Measurements from ENCODE around the gene COX8C. TPM values are rescaled to one million over a fixed set of nuclear protein-coding genes. Genes with fewer than 3 reads are reported as not detected.

COX8C gene
- total RNA-seq, 1 experiment from 2014 or later = not detected

DNA sequence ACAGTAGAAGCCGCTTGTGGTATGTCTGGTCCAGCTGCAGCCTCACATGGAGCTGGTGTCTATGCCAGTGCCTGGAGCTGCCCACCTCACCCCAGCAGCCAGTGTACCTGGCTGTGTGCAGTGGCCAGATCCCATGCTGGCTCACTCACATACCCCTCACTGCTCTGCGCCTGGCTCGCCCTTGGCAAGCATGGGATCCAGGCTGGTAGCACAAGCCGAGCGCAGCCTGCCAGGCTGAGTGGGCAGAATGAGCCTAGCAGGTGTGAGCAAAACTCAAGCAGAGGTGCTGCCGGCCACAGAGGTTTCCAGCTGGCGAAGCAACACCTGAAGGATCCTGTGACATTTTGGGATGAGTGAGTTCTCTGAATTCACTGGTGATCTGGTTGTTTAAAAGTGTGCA lies 9.1 kb upstream of the COX8C start:
- Histone ChIP-seq H3K9me2 (ENCODE audit: insufficient read depth) (no peaks in the 10 kb centered on the region), H4K20me1 (ENCODE audit: insufficient read depth) (no peaks in the 10 kb centered on the region), H3K9me3 (ENCODE audit: control insufficient read depth in 1 of 2, insufficient read depth in 1 of 2, low read depth in 1 of 2, low read length in 2 of 2) (peaks cover 0 to 6% of the 10 kb centered on the region in 2 experiments; a peak in 2 of 4 replicates), H3K36me3 (ENCODE audit: control insufficient read depth in 1 of 2, insufficient read depth in 2 of 2, low read length in 2 of 2) (no peaks in the 10 kb centered on the region), H3K9ac (ENCODE audit: low read length) (no peak overlapping the region), H3K4me3 (replicated peaks in 1 of 2; ENCODE audit: low read depth in 1 of 2, low read length in 2 of 2) (no peak overlapping the region), H3K27ac (ENCODE audit: low read depth, low read length) (no peak overlapping the region), H3K4me1 (ENCODE audit: control insufficient read depth in 1 of 2, insufficient read depth in 2 of 2, low read length in 2 of 2) (peaks cover 6 to 9% of the 10 kb centered on the region in 2 experiments), H3K79me2 (ENCODE audit: insufficient read depth, low read length) (no peaks in the 10 kb centered on the region), H3K27me3 (ENCODE audit: insufficient read depth, low read length) (no peaks in the 10 kb centered on the region), H3K4me2 (ENCODE audit: low read length) (no peak overlapping the region), H2AFZ (ENCODE audit: low read depth, low read length, poor library complexity, severe bottlenecking) (no peak overlapping the region)
- POLR2A ChIA-PET = no interaction called here
- intact Hi-C loops (cut with micrococcal nuclease) = no loop called here
- RAD21 ChIA-PET (ENCODE audit: low non-redundant PET in 1 of 2, low total read pairs in 2 of 2, uncharacterized antibody in 2 of 2, unreplicated experiment in 2 of 2) = no interaction called here
- CTCF ChIA-PET = no interaction called here
- no peak for DNase-seq (ENCODE audit: low read depth, low spot score)
- no TSS peak for BruUV-seq (replicated peaks)
- ATAC-seq = no peak
- no peak for TF ChIP-seq SRF (IDR thresholded peaks at IDR 0.05; ENCODE audit: low read depth)
- no peak for TF ChIP-seq TCF7L2 (IDR thresholded peaks at IDR 0.05; ENCODE audit: borderline replicate concordance, extremely low read depth, insufficient read depth, insufficient read length)
- no peak for TF ChIP-seq ZFX (IDR thresholded peaks at IDR 0.05)
- no peak for TF ChIP-seq EZH2 (IDR thresholded peaks at IDR 0.05)
- no peak for TF ChIP-seq CBX3 (IDR thresholded peaks at IDR 0.05; ENCODE audit: low read depth)
- TF ChIP-seq, protein P1, sequence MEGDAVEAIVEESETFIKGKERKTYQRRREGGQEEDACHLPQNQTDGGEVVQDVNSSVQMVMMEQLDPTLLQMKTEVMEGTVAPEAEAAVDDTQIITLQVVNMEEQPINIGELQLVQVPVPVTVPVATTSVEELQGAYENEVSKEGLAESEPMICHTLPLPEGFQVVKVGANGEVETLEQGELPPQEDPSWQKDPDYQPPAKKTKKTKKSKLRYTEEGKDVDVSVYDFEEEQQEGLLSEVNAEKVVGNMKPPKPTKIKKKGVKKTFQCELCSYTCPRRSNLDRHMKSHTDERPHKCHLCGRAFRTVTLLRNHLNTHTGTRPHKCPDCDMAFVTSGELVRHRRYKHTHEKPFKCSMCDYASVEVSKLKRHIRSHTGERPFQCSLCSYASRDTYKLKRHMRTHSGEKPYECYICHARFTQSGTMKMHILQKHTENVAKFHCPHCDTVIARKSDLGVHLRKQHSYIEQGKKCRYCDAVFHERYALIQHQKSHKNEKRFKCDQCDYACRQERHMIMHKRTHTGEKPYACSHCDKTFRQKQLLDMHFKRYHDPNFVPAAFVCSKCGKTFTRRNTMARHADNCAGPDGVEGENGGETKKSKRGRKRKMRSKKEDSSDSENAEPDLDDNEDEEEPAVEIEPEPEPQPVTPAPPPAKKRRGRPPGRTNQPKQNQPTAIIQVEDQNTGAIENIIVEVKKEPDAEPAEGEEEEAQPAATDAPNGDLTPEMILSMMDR (IDR thresholded peaks at IDR 0.05 in 2 of 3, conservative IDR thresholded peaks at IDR 0.05 in 1 of 3; ENCODE audit: borderline replicate concordance in 1 of 3, insufficient read depth in 1 of 3, low read depth in 2 of 3, low read length in 2 of 3) = no peak
- TF ChIP-seq JUND (IDR thresholded peaks at IDR 0.05) = no peak
- no peak for TF ChIP-seq RAD21 (IDR thresholded peaks at IDR 0.05; ENCODE audit: low read depth)
- no peak for TF ChIP-seq ELF1 (IDR thresholded peaks at IDR 0.05; ENCODE audit: borderline replicate concordance, low read depth)
- TF ChIP-seq POLR2A (IDR thresholded peaks at IDR 0.05; ENCODE audit: borderline replicate concordance, extremely low read depth, insufficient read depth, insufficient read length) = no peak
- TF ChIP-seq, protein P2, sequence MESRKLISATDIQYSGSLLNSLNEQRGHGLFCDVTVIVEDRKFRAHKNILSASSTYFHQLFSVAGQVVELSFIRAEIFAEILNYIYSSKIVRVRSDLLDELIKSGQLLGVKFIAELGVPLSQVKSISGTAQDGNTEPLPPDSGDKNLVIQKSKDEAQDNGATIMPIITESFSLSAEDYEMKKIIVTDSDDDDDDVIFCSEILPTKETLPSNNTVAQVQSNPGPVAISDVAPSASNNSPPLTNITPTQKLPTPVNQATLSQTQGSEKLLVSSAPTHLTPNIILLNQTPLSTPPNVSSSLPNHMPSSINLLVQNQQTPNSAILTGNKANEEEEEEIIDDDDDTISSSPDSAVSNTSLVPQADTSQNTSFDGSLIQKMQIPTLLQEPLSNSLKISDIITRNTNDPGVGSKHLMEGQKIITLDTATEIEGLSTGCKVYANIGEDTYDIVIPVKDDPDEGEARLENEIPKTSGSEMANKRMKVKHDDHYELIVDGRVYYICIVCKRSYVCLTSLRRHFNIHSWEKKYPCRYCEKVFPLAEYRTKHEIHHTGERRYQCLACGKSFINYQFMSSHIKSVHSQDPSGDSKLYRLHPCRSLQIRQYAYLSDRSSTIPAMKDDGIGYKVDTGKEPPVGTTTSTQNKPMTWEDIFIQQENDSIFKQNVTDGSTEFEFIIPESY (IDR thresholded peaks at IDR 0.05; ENCODE audit: extremely low read depth, insufficient replicate concordance, low read length) = no peak
- no peak for TF ChIP-seq EZH2phosphoT487 (IDR thresholded peaks at IDR 0.05; ENCODE audit: borderline replicate concordance)
- TF ChIP-seq CEBPB (IDR thresholded peaks at IDR 0.05; ENCODE audit: low read depth) = no peak
- TF ChIP-seq SIN3A (IDR thresholded peaks at IDR 0.05; ENCODE audit: low read depth) = no peak
- TF ChIP-seq, protein P3, sequence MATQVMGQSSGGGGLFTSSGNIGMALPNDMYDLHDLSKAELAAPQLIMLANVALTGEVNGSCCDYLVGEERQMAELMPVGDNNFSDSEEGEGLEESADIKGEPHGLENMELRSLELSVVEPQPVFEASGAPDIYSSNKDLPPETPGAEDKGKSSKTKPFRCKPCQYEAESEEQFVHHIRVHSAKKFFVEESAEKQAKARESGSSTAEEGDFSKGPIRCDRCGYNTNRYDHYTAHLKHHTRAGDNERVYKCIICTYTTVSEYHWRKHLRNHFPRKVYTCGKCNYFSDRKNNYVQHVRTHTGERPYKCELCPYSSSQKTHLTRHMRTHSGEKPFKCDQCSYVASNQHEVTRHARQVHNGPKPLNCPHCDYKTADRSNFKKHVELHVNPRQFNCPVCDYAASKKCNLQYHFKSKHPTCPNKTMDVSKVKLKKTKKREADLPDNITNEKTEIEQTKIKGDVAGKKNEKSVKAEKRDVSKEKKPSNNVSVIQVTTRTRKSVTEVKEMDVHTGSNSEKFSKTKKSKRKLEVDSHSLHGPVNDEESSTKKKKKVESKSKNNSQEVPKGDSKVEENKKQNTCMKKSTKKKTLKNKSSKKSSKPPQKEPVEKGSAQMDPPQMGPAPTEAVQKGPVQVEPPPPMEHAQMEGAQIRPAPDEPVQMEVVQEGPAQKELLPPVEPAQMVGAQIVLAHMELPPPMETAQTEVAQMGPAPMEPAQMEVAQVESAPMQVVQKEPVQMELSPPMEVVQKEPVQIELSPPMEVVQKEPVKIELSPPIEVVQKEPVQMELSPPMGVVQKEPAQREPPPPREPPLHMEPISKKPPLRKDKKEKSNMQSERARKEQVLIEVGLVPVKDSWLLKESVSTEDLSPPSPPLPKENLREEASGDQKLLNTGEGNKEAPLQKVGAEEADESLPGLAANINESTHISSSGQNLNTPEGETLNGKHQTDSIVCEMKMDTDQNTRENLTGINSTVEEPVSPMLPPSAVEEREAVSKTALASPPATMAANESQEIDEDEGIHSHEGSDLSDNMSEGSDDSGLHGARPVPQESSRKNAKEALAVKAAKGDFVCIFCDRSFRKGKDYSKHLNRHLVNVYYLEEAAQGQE (IDR thresholded peaks at IDR 0.05; ENCODE audit: low read depth) = no peak
- TF ChIP-seq FOSL1 (IDR thresholded peaks at IDR 0.05; ENCODE audit: low read depth) = no peak
- TF ChIP-seq, protein P4, sequence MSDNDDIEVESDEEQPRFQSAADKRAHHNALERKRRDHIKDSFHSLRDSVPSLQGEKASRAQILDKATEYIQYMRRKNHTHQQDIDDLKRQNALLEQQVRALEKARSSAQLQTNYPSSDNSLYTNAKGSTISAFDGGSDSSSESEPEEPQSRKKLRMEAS (IDR thresholded peaks at IDR 0.05) = no peak
- no peak for TF ChIP-seq POLR2AphosphoS5 (IDR thresholded peaks at IDR 0.05; ENCODE audit: low read depth, low read length)
- TF ChIP-seq ZNF274 (IDR thresholded peaks at IDR 0.05; ENCODE audit: low read depth, low read length) = no peak
- TF ChIP-seq EGR1 (IDR thresholded peaks at IDR 0.05; ENCODE audit: low read depth) = no peak
